ENCODE measurements around the gene SETSIP.
A peak's percentile ranks its signal among the peaks of the same experiment; 100 is the strongest.
"Not testable (repeated sequence)": the region's sequence is repeated elsewhere in the genome, so short reads cannot be mapped to it uniquely, and the experiment has no call there.

The SETSIP gene

DNA sequence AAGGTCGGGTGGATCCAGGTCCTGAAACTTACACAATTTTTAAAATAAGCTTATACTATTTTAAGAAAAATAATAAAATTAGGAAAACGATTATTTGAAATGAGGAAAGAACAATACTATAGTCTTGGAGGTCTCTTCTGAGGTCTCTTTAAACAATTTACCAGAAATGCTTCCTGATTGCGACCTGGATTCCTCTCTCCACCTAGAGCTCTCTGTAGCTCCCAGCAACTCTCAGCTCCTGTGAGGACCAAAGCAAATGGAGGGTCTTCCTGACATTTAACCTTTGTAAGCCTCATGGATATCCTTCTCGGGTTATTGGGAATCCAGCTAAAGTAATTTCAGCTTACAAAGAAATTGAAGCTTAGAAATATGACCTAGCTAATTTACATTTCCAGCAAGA lies 5.8 kb upstream of the SETSIP start:
- H3K27ac ChIP-seq: peak overlapping the region; percentile 88
- TF ChIP-seq, protein P1, sequence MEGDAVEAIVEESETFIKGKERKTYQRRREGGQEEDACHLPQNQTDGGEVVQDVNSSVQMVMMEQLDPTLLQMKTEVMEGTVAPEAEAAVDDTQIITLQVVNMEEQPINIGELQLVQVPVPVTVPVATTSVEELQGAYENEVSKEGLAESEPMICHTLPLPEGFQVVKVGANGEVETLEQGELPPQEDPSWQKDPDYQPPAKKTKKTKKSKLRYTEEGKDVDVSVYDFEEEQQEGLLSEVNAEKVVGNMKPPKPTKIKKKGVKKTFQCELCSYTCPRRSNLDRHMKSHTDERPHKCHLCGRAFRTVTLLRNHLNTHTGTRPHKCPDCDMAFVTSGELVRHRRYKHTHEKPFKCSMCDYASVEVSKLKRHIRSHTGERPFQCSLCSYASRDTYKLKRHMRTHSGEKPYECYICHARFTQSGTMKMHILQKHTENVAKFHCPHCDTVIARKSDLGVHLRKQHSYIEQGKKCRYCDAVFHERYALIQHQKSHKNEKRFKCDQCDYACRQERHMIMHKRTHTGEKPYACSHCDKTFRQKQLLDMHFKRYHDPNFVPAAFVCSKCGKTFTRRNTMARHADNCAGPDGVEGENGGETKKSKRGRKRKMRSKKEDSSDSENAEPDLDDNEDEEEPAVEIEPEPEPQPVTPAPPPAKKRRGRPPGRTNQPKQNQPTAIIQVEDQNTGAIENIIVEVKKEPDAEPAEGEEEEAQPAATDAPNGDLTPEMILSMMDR (conservative IDR thresholded peaks at IDR 0.05): no peak
- TF ChIP-seq ZFX (IDR thresholded peaks at IDR 0.05): no peak

GRCh38 chr1:92080128-92080985 lies 5.1 kb upstream of the SETSIP start, which contains the start of gene BTBD8:
Gene BTBD8, plus strand, starts transcription at chr1:92080345. Its CDS starts 227 bp downstream, at chr1:92080572.
- TF ChIP-seq ZFX (IDR thresholded peaks at IDR 0.05): peak; percentile 50
- TF ChIP-seq, protein P1 (conservative IDR thresholded peaks at IDR 0.05): no peak
- peak within 1 kb of the TSS; percentile 88 for H3K27ac ChIP-seq

DNA sequence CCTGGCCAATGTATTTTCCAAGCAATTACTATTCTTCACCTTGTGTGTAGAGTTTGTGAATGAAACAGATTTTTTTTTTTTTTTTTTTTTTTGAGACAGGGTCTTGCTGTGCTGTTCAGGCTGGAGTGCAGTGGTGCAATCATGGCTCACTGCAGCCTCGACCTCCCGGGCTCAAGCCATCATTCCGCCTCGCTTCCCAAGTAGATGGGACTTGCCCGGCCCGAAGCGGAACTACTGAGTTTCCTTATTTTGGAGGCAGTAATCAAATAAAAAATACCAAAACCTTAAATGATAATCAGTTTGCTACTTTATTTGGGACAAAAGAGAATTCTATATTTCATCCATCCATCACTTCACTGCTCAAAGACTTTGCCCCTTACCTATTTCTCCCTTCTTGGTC lies 4.2 kb upstream of the SETSIP start:
- H3K27ac ChIP-seq: peak overlapping the region; percentile 88
- TF ChIP-seq ZFX (IDR thresholded peaks at IDR 0.05): no peak
- TF ChIP-seq, protein P1 (conservative IDR thresholded peaks at IDR 0.05): no peak

GRCh38 chr1:92078077-92078476 lies 2.9 kb upstream of the SETSIP start:
- H3K27ac ChIP-seq: not testable (repeated sequence)

- no peak overlapping the region for H3K27ac ChIP-seq
- TF ChIP-seq, protein P1 (conservative IDR thresholded peaks at IDR 0.05): no peak
- no peak for TF ChIP-seq ZFX (IDR thresholded peaks at IDR 0.05)
Observed at GRCh38 chr1:92076363-92076762, 1.2 kb upstream of the SETSIP start.

DNA sequence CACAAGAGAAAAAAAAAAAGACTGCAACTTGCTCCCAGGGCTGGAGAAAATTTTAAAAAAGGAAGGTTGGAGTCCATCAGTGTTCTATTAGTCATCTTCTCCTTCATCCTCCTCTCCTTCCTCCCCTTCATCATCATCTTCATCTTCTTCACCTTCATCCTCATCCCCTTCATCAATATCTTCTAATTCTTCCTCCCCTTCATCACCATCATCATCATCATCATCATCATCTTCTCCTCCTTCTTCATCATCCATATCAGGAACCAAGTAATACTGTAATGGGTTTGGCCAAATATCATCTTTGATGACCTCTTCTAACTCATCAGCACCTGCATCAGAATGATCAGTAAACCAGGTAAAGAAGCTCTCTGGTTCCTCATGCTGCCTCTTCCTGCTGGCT lies 765 bp downstream of the SETSIP start:
- not testable (repeated sequence) for H3K27ac ChIP-seq

GRCh38 chr1:92070892-92071291 lies 4.3 kb downstream of the SETSIP start:
- TF ChIP-seq ZFX (IDR thresholded peaks at IDR 0.05): no peak
- TF ChIP-seq, protein P1 (conservative IDR thresholded peaks at IDR 0.05): no peak
- no peak overlapping the region for H3K27ac ChIP-seq

DNA sequence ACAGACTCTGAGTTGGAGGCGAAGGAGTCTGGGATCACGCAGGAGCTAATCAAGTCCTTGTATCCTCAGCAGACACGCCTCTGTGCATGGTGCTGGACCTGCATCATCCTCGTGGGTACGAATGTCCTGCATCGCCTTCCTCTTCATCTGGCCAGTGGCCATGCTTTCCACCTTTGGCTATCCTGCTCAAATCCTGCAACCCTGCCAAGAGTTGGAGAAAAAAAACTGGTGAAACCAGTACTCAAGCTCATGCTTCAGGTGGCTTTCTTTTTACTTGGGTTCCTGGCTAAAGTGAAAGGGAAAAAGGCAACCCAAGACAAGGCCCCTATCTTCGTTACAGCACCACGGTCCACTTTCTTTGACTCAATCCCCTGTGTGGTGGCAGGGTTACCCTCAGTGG lies 8.9 kb downstream of the SETSIP start:
- H3K27ac ChIP-seq: peak overlapping the region; percentile 38
- no peak for TF ChIP-seq ZFX (IDR thresholded peaks at IDR 0.05)
- TF ChIP-seq, protein P1 (conservative IDR thresholded peaks at IDR 0.05): no peak

All from C4-2B (cell line).